Activated CD4-positive, CD25-positive, alpha-beta regulatory T cell (primary cell): ENCODE measurements around the gene SNRPA.
"Not testable (repeated sequence)": the region's sequence is repeated elsewhere in the genome, so short reads cannot be mapped to it uniquely, and the experiment has no call there.

Source experiments
- DNase-seq, 4 experiments: peaks; one replicate each; lab custom pipeline; 2025; lab: John Stamatoyannopoulos, UW

SNRPA gene

DNA sequence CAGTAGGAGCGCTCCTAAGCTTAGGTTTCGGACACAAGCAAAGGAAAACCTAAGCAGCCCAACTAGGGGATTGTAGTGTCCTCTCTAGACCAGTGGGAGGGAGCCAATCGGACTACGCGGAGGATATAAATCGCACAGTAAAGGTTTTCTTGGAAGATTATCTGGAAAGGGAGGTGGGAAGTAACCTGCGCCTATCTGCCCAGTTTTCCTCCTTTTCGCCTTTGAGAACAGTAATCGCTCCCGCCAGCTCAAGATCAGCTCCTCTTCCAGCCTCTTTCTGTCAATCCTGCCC lies 26.6 kb downstream of the SNRPA start:
- DNase-seq, result no peak

- DNase-seq, result peak; percentile 99 to 100 (median 99)
These were observed 27.1 kb downstream of the SNRPA start, which contains the start of gene RAB4B for GRCh38 chr19:40777937-40778705. TSS of gene RAB4B (plus strand) at chr19:40778247. CDS start at chr19:40778376, 129 bp downstream.

DNA sequence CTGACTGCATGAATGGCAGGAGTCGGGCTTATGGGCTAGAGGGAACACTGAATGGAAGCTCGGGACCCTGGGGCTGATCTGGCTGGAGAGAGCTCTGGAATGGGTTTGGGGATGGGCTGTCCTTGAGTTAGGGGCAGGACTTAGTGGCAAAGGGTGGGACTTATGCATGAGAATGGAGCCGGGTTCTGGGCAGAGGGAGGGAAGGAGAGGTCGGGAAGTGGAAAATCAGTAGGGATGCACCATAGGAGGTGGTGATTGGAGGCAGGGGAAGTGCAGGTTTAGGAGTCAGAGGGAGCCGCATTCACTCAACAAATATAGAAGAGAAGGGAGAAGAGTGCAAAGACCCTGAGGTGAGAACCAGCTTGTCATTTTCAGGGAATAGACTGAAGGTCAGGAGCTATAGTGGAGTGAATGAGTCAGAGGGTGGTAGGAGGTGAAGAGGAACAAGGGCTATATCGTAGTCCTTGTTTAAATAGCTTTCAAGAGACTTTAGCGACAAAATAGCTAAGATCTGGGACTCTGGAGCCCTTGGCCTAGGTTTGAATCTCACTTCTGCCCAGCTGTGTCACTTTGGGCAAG lies 27.8 kb downstream of the SNRPA start:
- DNase-seq, result no peak

DNA sequence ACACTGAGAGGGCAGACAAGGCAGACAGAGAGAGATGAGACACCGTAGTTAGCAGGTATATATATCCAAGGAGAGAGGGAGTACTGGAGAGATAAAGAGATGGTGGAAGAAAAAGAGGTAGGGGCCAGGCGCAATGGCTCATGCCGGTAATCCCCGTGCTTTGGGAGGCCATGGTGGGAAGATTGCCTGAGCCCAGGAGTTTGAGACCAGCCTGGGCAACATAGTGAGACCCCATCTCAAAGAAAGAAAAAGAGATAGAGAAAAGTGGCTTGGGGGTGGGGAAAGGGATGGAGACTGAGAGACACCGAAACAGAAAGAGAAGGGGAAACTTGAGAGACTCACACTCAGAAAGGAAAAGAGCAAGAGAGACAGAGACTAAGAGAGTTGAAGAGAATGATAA lies 29.6 kb downstream of the SNRPA start:
- no peak for DNase-seq

DNA sequence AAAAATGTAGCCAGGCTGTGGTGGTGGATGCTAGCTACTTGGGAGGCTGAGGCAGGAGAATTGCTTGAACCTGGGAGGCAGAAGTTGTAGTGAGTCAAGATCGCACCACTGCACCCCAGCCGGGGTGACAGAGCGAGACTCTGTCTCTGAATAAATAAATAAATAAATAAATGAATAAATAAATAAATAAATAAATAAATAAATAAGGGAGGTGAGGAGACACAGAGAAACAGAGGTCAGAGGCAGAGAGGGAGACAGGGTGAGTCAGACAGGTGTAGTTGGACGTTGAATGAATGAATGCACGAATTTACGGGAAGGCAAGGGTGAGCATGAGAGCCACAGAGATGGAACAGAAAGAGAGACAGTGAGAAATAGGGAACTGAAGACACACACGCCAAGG lies 30.1 kb downstream of the SNRPA start:
- DNase-seq, result no peak

DNA sequence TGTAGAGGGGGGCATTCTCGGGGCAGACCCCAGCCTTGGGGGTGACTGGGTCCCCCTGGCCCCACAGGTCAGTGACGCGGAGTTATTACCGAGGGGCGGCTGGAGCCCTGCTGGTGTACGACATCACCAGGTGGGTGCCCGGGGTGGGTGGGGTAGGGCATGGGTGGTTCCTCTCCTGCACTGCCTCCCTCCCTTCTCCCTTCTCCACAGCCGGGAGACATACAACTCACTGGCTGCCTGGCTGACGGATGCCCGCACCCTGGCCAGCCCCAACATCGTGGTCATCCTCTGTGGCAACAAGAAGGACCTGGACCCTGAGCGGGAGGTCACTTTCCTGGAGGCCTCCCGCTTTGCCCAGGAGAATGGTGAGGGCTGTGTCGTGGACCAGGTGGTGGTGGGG lies 32.7 kb downstream of the SNRPA start:
- DNase-seq, result no peak

- DNase-seq, result not testable (repeated sequence)
These were observed 33.1 kb downstream of the SNRPA start for GRCh38 chr19:40784146-40784545.

DNA sequence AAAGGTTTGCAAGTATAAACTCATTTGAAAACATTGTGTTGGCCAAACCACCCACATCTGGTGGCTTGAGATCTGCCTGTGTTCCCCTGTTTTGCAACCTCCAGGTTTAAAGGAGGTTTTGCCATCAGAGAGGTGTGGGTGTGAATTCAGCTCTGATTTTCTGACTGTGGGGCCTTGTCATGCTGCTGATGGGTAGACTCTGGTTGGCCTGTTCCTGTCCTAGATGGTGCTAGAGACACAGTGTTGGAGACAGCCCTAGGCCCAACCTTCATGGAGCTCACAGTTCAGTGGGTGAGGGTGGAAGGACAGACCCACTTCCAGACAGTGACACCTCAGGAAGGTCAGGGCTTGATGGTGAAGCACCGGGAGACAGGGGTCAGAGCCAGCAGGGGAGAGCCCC lies 34.5 kb downstream of the SNRPA start:
- no peak for DNase-seq

- no peak for DNase-seq
These were observed 35.3 kb downstream of the SNRPA start for GRCh38 chr19:40786060-40787037.

DNA sequence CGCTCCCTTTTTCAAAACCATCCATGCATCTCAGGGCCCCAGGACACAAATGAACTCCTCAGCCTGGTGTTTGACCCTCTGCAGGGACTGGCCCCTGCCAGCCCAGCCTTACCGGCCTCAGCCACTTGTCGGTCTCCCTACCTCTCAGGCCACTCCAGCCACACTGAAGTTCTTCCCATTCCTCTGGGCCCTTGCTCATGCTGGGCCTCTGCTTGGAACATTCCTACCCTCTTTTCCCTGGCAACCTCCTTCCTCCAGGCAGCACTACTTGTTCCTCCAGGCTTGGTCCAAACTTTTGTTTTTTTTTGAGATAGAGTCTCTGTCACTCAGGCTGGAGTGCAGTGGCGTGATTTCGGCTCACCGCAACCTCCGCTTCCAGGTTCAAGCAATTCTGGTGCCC lies 40.3 kb downstream of the SNRPA start:
- no peak for DNase-seq

DNA sequence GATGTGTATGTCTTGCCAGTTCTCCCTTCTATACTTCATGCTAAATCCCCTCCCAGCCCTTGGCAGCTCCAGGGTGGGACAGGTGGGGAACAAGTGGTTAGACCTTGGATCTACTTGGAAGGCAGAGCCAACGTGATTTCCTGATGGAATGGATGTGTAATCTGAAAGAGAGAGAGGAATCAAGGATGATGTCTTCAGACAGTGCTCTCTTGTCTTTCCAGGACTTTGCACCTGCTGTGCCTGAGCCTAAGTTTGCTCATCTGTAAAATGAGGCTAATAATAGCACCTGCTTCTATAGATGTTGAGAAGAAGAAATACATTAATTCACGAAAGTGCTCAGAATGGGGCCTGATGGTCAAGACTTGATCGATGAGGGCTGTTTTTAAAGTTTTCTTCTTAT lies 41.0 kb downstream of the SNRPA start:
- DNase-seq, result no peak

GRCh38 chr19:40797166-40797962 lies 46.4 kb downstream of the SNRPA start:
- DNase-seq, result no peak

DNA sequence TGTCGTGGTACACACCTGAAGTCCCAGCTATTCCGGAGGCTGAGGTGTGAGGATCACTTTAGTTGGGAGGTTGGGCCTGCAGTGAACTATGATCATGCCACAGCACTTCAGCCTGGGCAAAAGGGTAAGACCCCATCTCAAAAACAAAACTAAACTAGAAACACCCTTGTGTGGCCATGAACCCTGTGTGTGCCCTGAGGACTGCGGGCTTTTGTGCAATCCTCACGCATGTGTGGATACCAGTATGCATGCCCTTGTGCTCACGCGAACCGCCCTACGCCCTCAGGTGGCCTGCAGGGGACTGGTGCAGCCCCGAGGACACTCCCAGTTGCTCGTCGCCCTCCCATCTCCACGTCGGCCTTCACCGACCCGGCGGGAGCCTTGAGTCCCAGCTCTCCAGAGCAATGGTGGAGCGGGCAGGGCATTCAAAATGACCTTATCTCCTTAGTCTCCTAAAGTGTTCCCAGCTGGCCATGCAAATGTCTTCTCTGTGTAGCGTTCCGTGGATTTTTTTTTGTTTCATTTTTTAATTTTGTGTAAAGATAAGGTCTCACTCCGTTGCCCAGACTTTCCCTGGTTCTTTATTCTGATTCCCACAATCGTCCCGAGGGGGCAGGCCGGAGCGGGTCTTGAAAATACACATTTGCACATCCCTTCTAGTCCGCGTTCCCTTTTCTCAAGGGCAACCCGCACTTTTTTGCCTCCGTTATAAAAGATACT lies 47.1 kb downstream of the SNRPA start:
- peak in 3 of 4 experiments; percentile 32 to 52 (median 39) for DNase-seq

GRCh38 chr19:40798683-40799557 lies 47.9 kb downstream of the SNRPA start, which contains the start of gene EGLN2:
TSS of gene EGLN2 (plus strand) at chr19:40799191. CDS start at chr19:40800573, 1,382 bp downstream.
- DNase-seq, result peak; percentile 99 to 100 (median 100)

DNA sequence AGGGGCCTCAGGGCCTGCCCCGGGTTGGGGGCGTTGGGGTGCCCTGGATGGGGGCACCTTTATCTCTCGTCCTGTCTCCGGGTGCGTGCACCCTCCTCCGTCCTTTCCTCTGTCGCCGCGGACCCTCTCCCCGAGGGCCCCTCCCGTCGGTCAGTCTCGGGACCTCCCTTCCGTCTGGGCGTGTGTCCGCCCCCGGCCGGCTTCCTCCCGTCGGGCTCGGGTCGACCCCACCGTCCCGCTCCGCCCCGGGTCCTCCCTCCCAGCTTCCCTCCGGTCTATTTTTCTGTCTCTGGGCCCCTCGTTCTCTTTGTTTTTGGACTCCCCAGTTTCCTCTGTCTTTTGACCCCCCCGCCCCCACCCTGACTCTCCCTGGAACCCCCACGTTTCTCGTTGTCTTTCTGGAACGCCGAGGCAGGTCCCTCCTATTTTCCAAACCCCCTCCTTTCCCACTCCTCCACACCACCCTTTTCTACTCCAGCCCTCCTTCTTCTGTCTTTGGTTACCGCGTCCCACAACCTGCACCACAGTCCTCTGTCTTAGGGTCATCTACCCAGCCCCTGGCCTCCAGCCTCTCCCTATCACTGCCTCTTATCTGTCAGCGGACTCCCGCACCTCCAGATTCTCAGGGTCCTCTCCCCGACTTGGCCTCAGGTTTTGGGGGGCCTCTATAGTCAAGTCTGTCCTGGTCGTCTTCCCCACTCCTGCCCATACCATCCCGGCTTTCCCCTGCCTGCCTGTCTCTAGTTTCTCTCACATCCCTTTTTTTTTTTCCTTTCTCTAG lies 48.7 kb downstream of the SNRPA start:
- DNase-seq, result no peak

DNA sequence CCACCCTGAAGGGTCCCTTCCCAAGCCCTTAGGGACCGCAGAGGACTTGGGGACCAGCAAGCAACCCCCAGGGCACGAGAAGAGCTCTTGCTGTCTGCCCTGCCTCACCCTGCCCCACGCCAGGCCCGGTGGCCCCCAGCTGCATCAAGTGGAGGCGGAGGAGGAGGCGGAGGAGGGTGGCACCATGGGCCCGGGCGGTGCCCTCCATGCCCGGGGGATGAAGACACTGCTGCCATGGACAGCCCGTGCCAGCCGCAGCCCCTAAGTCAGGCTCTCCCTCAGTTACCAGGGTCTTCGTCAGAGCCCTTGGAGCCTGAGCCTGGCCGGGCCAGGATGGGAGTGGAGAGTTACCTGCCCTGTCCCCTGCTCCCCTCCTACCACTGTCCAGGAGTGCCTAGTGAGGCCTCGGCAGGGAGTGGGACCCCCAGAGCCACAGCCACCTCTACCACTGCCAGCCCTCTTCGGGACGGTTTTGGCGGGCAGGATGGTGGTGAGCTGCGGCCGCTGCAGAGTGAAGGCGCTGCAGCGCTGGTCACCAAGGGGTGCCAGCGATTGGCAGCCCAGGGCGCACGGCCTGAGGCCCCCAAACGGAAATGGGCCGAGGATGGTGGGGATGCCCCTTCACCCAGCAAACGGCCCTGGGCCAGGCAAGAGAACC lies 49.5 kb downstream of the SNRPA start:
- no peak for DNase-seq

DNA sequence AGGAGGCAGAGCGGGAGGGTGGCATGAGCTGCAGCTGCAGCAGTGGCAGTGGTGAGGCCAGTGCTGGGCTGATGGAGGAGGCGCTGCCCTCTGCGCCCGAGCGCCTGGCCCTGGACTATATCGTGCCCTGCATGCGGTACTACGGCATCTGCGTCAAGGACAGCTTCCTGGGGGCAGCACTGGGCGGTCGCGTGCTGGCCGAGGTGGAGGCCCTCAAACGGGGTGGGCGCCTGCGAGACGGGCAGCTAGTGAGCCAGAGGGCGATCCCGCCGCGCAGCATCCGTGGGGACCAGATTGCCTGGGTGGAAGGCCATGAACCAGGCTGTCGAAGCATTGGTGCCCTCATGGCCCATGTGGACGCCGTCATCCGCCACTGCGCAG lies 50.0 kb downstream of the SNRPA start:
- DNase-seq, result no peak

- no peak for DNase-seq
These were observed 50.7 kb downstream of the SNRPA start for GRCh38 chr19:40801426-40802299.
